Neuronal stem cell (in vitro differentiated cells): ENCODE measurements around the gene PHF1.
"Not testable (repeated sequence)": the region's sequence is repeated elsewhere in the genome, so short reads cannot be mapped to it uniquely, and the experiment has no call there.

Source experiments
- DNase-seq: peaks from one replicate; pipeline ENCODE4 v3.0.0-alpha.2; 2013; ENCODE audit warnings: low spot score
- H2AFZ ChIP-seq: one replicate; pipeline ENCODE4 v1.6.1; 2013; ENCODE audit warnings: mild to moderate bottlenecking, low read length, inconsistent platforms
- H2AK5ac ChIP-seq: 2 replicates; pipeline ENCODE4 v1.6.1; 2013; ENCODE audit warnings: low read depth, mild to moderate bottlenecking, inconsistent platforms, low read length, moderate library complexity, mixed read lengths
- H2BK120ac ChIP-seq: 2 replicates; pipeline ENCODE4 v1.6.1; 2013; ENCODE audit warnings: low read depth, mild to moderate bottlenecking, inconsistent platforms, low read length, moderate library complexity, mixed read lengths
- H2BK12ac ChIP-seq: one replicate; pipeline ENCODE4 v1.6.1; 2013; ENCODE audit warnings: low read length, inconsistent platforms
- H2BK15ac ChIP-seq: 2 replicates; pipeline ENCODE4 v1.6.1; 2013; ENCODE audit warnings: mild to moderate bottlenecking, low read length, inconsistent platforms, mixed read lengths
- H2BK5ac ChIP-seq: one replicate; pipeline ENCODE4 v1.6.1; 2013; ENCODE audit warnings: inconsistent platforms, mild to moderate bottlenecking, low read length, moderate library complexity
- H3K14ac ChIP-seq: one replicate; pipeline ENCODE4 v1.6.1; 2013; ENCODE audit warnings: low read length, inconsistent platforms
- H3K18ac ChIP-seq: 2 replicates; pipeline ENCODE4 v1.6.1; 2013; ENCODE audit warnings: low read length, inconsistent platforms
- H3K23ac ChIP-seq: 2 replicates; pipeline ENCODE4 v1.6.1; 2013; ENCODE audit warnings: low read depth, mild to moderate bottlenecking, mixed read lengths, low read length, inconsistent platforms; ENCODE audit not compliant: poor library complexity
- H3K27ac ChIP-seq: replicated peaks from 3 replicates; pipeline ENCODE4 v1.5.1; 2013; ENCODE audit warnings: low read length, inconsistent platforms
- H3K27me3 ChIP-seq, 3 experiments: 2 replicates each; pipeline ENCODE4 v1.6.1; 2013; ENCODE audit warnings: low read length in 3 of 3, mild to moderate bottlenecking in 2 of 3, inconsistent platforms in 1 of 3, low read depth in 1 of 3, mixed read lengths in 1 of 3, moderate library complexity in 1 of 3; ENCODE audit not compliant: control insufficient read depth in 3 of 3, insufficient read depth in 3 of 3
- H3K36me3 ChIP-seq, 2 donors: replicated peaks in 1 of 2; 2 replicates each; pipeline ENCODE4 v1.6.1; 2013; ENCODE audit warnings: low read length in 2 of 2; ENCODE audit not compliant: control insufficient read depth in 2 of 2, insufficient read depth in 2 of 2
- H3K4ac ChIP-seq: 2 replicates; pipeline ENCODE4 v1.6.1; 2013; ENCODE audit warnings: inconsistent platforms, mild to moderate bottlenecking, low read length, moderate library complexity
- H3K4me1 ChIP-seq, 2 donors: 1 replicate in 1 of 2; 2 replicates in 1 of 2; pipeline ENCODE4 v1.6.1; 2013; ENCODE audit warnings: low read length in 2 of 2, low read depth in 1 of 2; ENCODE audit not compliant: control insufficient read depth in 2 of 2, insufficient read depth in 1 of 2
- H3K4me2 ChIP-seq: one replicate; pipeline ENCODE4 v1.6.1; 2013; ENCODE audit warnings: mild to moderate bottlenecking, low read length, inconsistent platforms; ENCODE audit not compliant: insufficient read depth, poor library complexity, severe bottlenecking
- H3K4me3 ChIP-seq, 2 donors: 2 replicates each; pipeline ENCODE4 v1.5.1; 2013; ENCODE audit warnings: low read length in 2 of 2, mild to moderate bottlenecking in 2 of 2, inconsistent platforms in 1 of 2, moderate library complexity in 1 of 2
- H3K79me1 ChIP-seq: one replicate; pipeline ENCODE4 v1.6.1; 2013; ENCODE audit warnings: low read depth, mild to moderate bottlenecking, inconsistent platforms, low read length, moderate library complexity
- H3K9ac ChIP-seq: one replicate; pipeline ENCODE4 v1.6.1; 2013; ENCODE audit warnings: mild to moderate bottlenecking, low read depth, low read length, inconsistent platforms; ENCODE audit not compliant: poor library complexity
- H3K9me3 ChIP-seq, 2 donors: replicated peaks in 1 of 2; 2 replicates each; pipeline versions ENCODE3 to v1.6.1; 2013; ENCODE audit warnings: low read length in 2 of 2, mild to moderate bottlenecking in 2 of 2, inconsistent platforms in 1 of 2, low read depth in 1 of 2, mixed read lengths in 1 of 2, moderate library complexity in 1 of 2; ENCODE audit not compliant: control insufficient read depth in 2 of 2, insufficient read depth in 1 of 2
- H4K8ac ChIP-seq: one replicate; pipeline ENCODE4 v1.6.1; 2013; ENCODE audit warnings: low read depth, mild to moderate bottlenecking, inconsistent platforms, low read length, moderate library complexity
- H4K91ac ChIP-seq: one replicate; pipeline ENCODE4 v1.6.1; 2013; ENCODE audit warnings: low read length, low read depth, mild to moderate bottlenecking, inconsistent platforms; ENCODE audit not compliant: poor library complexity
- WGBS, 2 donors: extraction: QIAGEN DNeasy Blood & Tissue Kit; methylation state at CpG; one replicate each; pipeline ENCODE4 v1.1.7; 2013; ENCODE audit warnings: missing lambda C conversion rate in 2 of 2, mixed read lengths in 1 of 2; ENCODE audit not compliant: insufficient read length in 2 of 2, insufficient replicate concordance in 1 of 2; ENCODE audit errors: extremely low coverage in 2 of 2; 5-methylcytosine and 5-hydroxymethylcytosine counted together

PHF1 gene

GRCh38 chr6:33399881-33400280, 10.9 kb upstream of the PHF1 start:
- H3K4me1 ChIP-seq, H2BK5ac ChIP-seq, H3K23ac ChIP-seq, H3K4ac ChIP-seq, H3K9ac ChIP-seq, H2AK5ac ChIP-seq, H4K91ac ChIP-seq, H3K79me1 ChIP-seq, H2BK120ac ChIP-seq, H4K8ac ChIP-seq, DNase-seq, H2BK15ac ChIP-seq, H3K27ac ChIP-seq, H3K27me3 ChIP-seq, H3K18ac ChIP-seq, H3K4me2 ChIP-seq, H3K4me3 ChIP-seq, H3K9me3 ChIP-seq, H3K14ac ChIP-seq, H2BK12ac ChIP-seq, H2AFZ ChIP-seq: not testable (repeated sequence)
- no CpG with 5 or more reads among the region's 6 CpGs for WGBS, 2 donors
- peaks cover 41 to 91% of the 10 kb centered on the region in 2 donors for H3K36me3 ChIP-seq

GRCh38 chr6:33404884-33405283, 5.9 kb upstream of the PHF1 start:
- no peak overlapping the region for H2AFZ ChIP-seq
- peaks cover 0 to 4% of the 10 kb centered on the region in 2 donors for H3K4me1 ChIP-seq
- no peak overlapping the region for H3K23ac ChIP-seq
- H4K8ac ChIP-seq: no peak overlapping the region
- H3K27me3 ChIP-seq: no peaks in the 10 kb centered on the region
- no peaks in the 10 kb centered on the region for H3K79me1 ChIP-seq
- no peak overlapping the region for H3K27ac ChIP-seq
- no peaks in the 10 kb centered on the region for H3K9me3 ChIP-seq
- no peak overlapping the region for H3K9ac ChIP-seq
- no peak overlapping the region for H3K4me2 ChIP-seq
- no peak overlapping the region for H3K4me3 ChIP-seq
- DNase-seq: no peak
- peaks cover 48 to 94% of the 10 kb centered on the region in 2 donors for H3K36me3 ChIP-seq
- no peak overlapping the region for H2BK5ac ChIP-seq
- WGBS, 2 donors: no CpG with 5 or more reads among the region's 17 CpGs
- H2AK5ac ChIP-seq: no peak overlapping the region
- H3K4ac ChIP-seq: no peak overlapping the region
- no peak overlapping the region for H3K18ac ChIP-seq
- no peak overlapping the region for H2BK12ac ChIP-seq
- H4K91ac ChIP-seq: no peak overlapping the region
- H2BK120ac ChIP-seq: no peak overlapping the region
- H3K14ac ChIP-seq: no peak overlapping the region
- no peak overlapping the region for H2BK15ac ChIP-seq

- no peak overlapping the region for H2BK120ac ChIP-seq
- no peak overlapping the region for H4K91ac ChIP-seq
- peak overlapping the region; percentile 83 for H4K8ac ChIP-seq
- H3K36me3 ChIP-seq: peaks cover 47 to 88% of the 10 kb centered on the region in 2 donors
- no peak overlapping the region for H2BK5ac ChIP-seq
- no peak overlapping the region for H2AFZ ChIP-seq
- no peak overlapping the region for H3K4me2 ChIP-seq
- DNase-seq: no peak
- no peaks in the 10 kb centered on the region for H3K27me3 ChIP-seq
- no peak overlapping the region for H3K27ac ChIP-seq
- H3K4me1 ChIP-seq: peaks cover 0 to 4% of the 10 kb centered on the region in 2 donors
- H2BK15ac ChIP-seq: no peak overlapping the region
- H3K18ac ChIP-seq: no peak overlapping the region
- H3K9me3 ChIP-seq: no peaks in the 10 kb centered on the region
- H3K9ac ChIP-seq: no peak overlapping the region
- no CpG with 5 or more reads among the region's 15 CpGs for WGBS, 2 donors
- no peak overlapping the region for H3K4me3 ChIP-seq
- no peaks in the 10 kb centered on the region for H3K79me1 ChIP-seq
- H2AK5ac ChIP-seq: no peak overlapping the region
- H2BK12ac ChIP-seq: no peak overlapping the region
- H3K23ac ChIP-seq: no peak overlapping the region
- H3K4ac ChIP-seq: no peak overlapping the region
- H3K14ac ChIP-seq: no peak overlapping the region
These were observed 5.4 kb upstream of the PHF1 start for GRCh38 chr6:33405386-33405940.

GRCh38 chr6:33406126-33406525, 4.7 kb upstream of the PHF1 start:
- DNase-seq: no peak
- Histone ChIP-seq H3K4me3 (no peak overlapping the region), H3K23ac (no peak overlapping the region), H2AFZ (no peak overlapping the region), H3K27me3 (no peaks in the 10 kb centered on the region), H3K4ac (no peak overlapping the region), H2BK5ac (no peak overlapping the region), H3K4me1 (peaks cover 0 to 4% of the 10 kb centered on the region in 2 donors), H2BK12ac (no peak overlapping the region), H2BK15ac (no peak overlapping the region), H3K36me3 (peaks cover 47 to 82% of the 10 kb centered on the region in 2 donors), H3K27ac (no peak overlapping the region), H2BK120ac (no peak overlapping the region), H2AK5ac (no peak overlapping the region), H4K8ac (no peak overlapping the region), H3K79me1 (no peaks in the 10 kb centered on the region), H3K18ac (no peak overlapping the region), H3K4me2 (no peak overlapping the region), H3K9ac (no peak overlapping the region), H4K91ac (no peak overlapping the region), H3K9me3 (no peaks in the 10 kb centered on the region), H3K14ac (no peak overlapping the region)
- WGBS, 2 donors: no CpG with 5 or more reads among the region's 17 CpGs
